Measurements from ENCODE around the gene PCMTD2. TPM values are rescaled to one million over a fixed set of nuclear protein-coding genes. Genes with fewer than 3 reads are reported as not detected.
A peak's percentile ranks its signal among the peaks of the same experiment; 100 is the strongest.

Gene PCMTD2
- 21.2 and 55.1 TPM in 2 replicates for total RNA-seq (2014; rRNA removed; shearing (Covaris generic); ENCODE audit: low replicate concordance)

DNA sequence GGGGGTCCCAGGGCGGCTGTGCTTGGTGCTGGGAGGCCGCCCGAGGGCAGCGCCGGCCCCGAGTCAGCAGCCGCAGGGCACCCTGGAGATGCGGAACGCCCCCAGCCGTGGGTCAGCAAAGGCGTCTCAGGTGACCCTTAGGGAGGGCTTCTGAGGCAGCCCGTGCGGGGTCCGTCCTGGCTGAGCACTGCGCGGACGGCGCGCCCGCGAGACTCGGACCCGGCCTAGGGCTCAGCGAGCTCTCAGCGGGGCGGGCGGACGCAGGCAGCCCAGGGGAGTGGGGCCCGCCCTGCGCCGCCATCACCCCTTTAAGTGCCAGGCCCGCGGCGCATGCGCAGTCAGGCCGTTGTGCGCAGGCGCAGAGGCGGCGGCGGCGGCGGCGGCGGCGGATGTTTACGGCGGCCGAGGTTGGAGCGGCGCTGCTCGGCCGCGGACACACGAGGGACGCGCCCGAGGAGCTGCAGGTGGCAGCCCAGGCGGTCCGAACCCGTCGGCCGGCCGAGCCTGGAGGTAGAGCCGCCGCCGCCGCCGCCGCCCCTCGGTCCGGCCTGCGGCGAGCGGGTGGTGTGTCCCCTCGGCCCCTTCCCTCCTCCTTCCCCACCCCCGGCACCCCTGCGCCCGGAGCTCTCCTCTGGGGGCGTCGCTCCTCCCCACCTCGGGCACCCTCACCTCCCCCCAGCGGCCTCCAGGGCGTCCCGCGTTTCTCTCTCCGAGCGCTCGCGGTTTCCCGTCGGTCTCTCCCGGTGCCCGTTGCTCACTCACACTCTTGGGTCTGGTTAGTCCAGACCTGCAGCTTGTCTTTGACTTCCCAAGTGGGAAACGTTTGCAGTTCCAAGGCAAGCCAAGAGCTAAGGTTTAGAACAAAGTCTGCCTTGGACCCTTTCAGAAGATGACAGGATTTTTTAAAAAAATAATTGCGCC lies at the start of gene PCMTD2:
TSS of gene PCMTD2 (plus strand) at position 388 of the 921 bp plus-strand sequence. CDS start 4,218 bp downstream, outside the sequence.
- in situ Hi-C loops (cut with HindIII; ENCODE audit: low pct_unique_long_range_greater_than_20kb, low sequenced_read_pairs): no loop called here
- DNase-seq (ENCODE audit: low read depth): peak; percentile 87

- in situ Hi-C loops (cut with HindIII; ENCODE audit: low pct_unique_long_range_greater_than_20kb, low sequenced_read_pairs): no loop called here
- no peak for DNase-seq (ENCODE audit: low read depth)
Measured at GRCh38 chr20:64206614-64207013, 48.9 kb upstream of the PCMTD2 start.

DNA sequence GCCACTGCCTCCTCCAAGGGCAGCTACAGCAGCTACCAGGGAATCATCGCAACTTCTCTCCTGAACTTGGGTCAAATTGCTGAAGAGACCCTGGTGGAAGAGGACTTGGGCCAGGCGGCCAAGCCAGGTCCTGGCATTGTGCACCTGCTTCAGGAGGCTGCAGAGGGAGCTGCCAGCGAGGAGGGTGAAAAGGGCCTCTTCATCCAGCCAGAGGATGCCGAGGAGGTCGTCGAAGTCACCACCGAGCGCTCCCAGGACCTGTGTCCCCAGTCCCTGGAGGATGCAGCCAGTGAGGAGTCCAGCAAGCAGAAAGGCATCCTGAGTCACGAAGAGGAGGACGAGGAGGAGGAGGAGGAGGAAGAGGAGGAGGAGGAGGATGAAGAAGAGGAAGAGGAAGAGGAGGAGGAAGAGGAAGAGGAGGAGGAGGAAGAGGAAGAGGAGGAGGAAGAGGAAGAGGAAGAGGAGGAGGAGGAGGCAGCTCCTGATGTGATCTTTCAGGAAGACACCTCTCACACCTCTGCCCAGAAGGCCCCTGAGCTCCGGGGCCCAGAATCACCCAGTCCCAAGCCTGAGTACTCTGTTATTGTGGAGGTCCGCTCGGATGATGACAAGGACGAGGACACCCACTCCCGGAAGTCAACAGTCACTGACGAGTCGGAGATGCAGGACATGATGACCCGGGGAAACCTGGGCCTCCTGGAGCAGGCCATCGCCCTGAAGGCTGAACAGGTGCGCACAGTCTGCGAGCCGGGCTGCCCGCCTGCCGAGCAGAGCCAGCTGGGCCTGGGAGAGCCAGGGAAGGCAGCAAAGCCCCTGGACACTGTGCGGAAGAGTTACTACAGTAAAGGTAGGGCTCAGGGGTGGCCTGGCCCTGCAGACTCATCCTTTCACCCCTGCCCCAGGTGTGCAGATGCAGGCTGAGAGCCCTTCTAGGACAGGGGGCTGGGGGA lies 47.6 kb upstream of the PCMTD2 start:
- in situ Hi-C loops (cut with HindIII; ENCODE audit: low pct_unique_long_range_greater_than_20kb, low sequenced_read_pairs): no loop called here
- no peak for DNase-seq (ENCODE audit: low read depth)

DNA sequence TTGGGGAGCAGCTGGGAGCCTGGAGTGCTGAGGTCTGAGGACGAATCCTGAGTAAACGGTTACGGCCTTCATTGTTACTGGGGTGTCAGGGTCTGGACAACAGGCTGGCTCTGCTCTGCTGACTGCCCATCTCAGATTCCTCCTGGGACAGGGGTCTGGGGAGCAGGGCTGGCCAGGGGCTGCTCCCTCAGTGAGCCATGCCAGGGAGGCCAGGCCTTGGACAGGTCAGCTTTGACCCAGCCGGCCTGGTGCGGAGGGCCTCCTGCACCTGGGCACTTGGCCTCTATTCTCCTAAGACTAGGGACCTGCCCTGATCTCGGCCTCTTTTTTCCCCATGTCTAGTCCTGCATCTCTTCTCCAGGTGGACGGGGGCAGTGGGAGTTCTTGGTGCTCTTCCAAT lies 46.4 kb upstream of the PCMTD2 start:
- DNase-seq (ENCODE audit: low read depth): no peak
- in situ Hi-C loops (cut with HindIII; ENCODE audit: low pct_unique_long_range_greater_than_20kb, low sequenced_read_pairs): no loop called here

DNA sequence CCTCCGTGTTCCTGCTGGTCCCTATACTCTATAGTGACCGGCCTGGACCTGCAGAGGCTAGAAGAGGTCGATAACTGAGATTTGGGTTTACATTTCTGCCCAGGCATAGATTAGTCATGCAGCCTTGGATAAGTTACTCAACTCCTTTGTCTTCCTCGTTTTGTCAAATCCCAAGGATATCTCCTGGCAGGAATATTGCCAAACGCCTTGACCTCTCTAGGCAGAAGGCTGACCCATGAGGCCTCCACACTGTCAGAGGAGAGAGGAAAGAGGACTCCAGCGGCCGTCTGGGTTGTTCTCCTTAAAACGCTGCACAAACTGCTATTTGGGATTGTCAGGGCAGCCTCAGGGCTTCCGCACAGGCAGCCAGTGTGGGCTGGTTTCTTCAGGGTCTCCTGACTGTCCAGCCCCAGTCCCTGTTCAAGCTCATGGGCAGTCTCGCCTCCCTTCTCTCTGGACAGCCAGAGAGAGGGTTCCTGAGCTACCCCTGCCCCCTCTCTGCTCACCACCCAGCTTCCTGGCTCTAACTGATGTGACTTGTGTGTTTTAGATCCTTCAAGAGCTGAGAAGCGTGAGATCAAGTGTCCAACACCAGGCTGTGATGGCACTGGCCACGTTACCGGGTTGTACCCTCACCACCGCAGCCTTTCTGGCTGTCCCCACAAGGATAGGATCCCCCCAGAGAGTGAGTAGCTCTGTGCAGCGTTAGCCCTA lies 44.7 kb upstream of the PCMTD2 start:
- DNase-seq (ENCODE audit: low read depth): no peak
- in situ Hi-C loops (cut with HindIII; ENCODE audit: low pct_unique_long_range_greater_than_20kb, low sequenced_read_pairs): no loop called here

GRCh38 chr20:64211874-64212658 lies 43.5 kb upstream of the PCMTD2 start:
- DNase-seq (ENCODE audit: low read depth): no peak
- in situ Hi-C loops (cut with HindIII; ENCODE audit: low pct_unique_long_range_greater_than_20kb, low sequenced_read_pairs): no loop called here

GRCh38 chr20:64212755-64213154 lies 42.8 kb upstream of the PCMTD2 start:
- no peak for DNase-seq (ENCODE audit: low read depth)
- in situ Hi-C loops (cut with HindIII; ENCODE audit: low pct_unique_long_range_greater_than_20kb, low sequenced_read_pairs): no loop called here

DNA sequence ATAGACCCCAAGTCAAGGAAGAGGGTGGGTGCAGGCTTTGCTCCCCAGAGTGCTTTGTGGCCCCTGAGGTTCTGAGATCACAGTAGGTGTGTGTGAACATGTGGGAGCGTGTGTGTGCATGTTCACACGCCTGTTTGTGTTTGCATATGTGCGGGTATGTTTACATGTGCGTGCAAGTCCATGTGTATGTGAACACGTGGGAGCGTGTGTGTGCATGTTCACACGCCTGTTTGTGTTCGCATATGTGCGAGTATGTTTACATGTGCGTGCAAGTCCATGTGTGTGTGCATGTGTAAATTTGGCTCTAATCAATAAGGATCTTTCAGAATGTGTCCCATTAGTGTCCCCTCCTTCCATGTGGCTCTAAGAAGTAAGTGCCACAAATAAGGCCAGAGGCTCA lies 41.4 kb upstream of the PCMTD2 start:
- no peak for DNase-seq (ENCODE audit: low read depth)
- in situ Hi-C loops (cut with HindIII; ENCODE audit: low pct_unique_long_range_greater_than_20kb, low sequenced_read_pairs): no loop called here

- DNase-seq (ENCODE audit: low read depth): no peak
- in situ Hi-C loops (cut with HindIII; ENCODE audit: low pct_unique_long_range_greater_than_20kb, low sequenced_read_pairs): no loop called here
Measured at GRCh38 chr20:64214952-64215351, 40.6 kb upstream of the PCMTD2 start.

DNA sequence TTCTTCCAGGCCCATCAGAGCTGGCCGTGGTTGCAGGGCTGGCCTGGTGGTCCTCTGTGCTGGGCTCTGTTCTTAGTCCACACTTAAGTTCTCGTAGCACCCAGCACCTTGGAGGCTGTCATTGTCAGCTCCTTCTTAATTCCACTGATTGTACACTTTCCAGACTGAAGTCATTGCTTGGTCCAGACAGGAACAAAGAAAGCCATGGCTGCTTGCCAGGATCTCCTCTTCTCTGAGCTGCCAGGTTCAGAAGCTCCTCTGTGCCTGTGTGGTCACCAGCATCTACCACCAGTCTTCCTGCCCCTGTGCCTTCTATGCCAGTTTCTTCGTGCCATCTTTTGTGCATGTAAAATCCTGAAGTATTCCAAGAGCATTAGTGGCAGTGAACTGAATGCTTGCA lies 39.5 kb upstream of the PCMTD2 start:
- in situ Hi-C loops (cut with HindIII; ENCODE audit: low pct_unique_long_range_greater_than_20kb, low sequenced_read_pairs): no loop called here
- no peak for DNase-seq (ENCODE audit: low read depth)

- DNase-seq (ENCODE audit: low read depth): no peak
- in situ Hi-C loops (cut with HindIII; ENCODE audit: low pct_unique_long_range_greater_than_20kb, low sequenced_read_pairs): no loop called here
Measured at GRCh38 chr20:64216910-64217309, 38.6 kb upstream of the PCMTD2 start.

GRCh38 chr20:64217539-64218221 lies 37.9 kb upstream of the PCMTD2 start:
- in situ Hi-C loops (cut with HindIII; ENCODE audit: low pct_unique_long_range_greater_than_20kb, low sequenced_read_pairs): no loop called here
- DNase-seq (ENCODE audit: low read depth): no peak

GRCh38 chr20:64219202-64219601 lies 36.3 kb upstream of the PCMTD2 start:
- in situ Hi-C loops (cut with HindIII; ENCODE audit: low pct_unique_long_range_greater_than_20kb, low sequenced_read_pairs): no loop called here
- DNase-seq (ENCODE audit: low read depth): no peak

DNA sequence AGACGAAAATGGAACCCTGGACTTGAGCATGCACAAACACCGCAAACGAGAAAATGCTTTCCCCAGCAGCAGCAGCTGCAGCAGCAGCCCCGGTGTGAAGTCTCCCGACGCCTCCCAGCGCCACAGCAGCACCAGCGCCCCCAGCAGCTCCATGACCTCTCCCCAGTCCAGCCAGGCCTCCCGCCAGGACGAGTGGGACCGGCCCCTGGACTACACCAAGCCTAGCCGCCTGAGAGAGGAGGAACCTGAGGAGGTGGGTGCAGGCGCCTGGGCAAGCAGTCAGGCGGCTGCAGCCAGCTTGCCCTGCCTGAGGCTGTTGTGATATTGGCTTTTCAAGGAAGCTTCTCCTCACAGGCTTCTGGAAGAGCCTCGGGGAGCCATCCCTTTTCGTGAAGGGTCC lies 35.8 kb upstream of the PCMTD2 start:
- in situ Hi-C loops (cut with HindIII; ENCODE audit: low pct_unique_long_range_greater_than_20kb, low sequenced_read_pairs): no loop called here
- DNase-seq (ENCODE audit: low read depth): no peak

DNA sequence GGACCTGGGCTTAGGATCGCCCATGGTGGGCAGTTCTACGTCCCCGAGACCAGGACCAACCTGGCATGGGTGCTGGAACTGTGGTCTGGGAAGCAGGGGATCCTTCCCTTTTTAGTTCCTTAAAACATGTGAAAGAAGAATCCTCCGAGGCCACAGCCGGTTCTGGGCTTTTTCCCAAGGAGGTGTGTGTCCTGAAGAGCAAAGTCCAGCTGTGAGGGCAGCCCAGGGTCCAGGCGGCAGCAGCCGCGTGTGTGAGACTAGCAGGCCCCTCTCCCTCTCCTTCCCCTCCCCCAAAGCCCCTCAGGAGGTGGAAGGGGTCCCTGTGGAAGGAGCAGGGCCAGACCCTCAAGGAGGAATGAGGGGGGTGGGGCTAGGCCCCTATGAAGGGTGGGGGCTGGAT lies 35.1 kb upstream of the PCMTD2 start:
- in situ Hi-C loops (cut with HindIII; ENCODE audit: low pct_unique_long_range_greater_than_20kb, low sequenced_read_pairs): no loop called here

GRCh38 chr20:64220891-64221527 lies 34.5 kb upstream of the PCMTD2 start:
- no peak for DNase-seq (ENCODE audit: low read depth)
- in situ Hi-C loops (cut with HindIII; ENCODE audit: low pct_unique_long_range_greater_than_20kb, low sequenced_read_pairs): no loop called here

More for the DNA sequence above, 35.1 kb upstream of the PCMTD2 start:
- no peak for DNase-seq (ENCODE audit: low read depth)

GRCh38 chr20:64222291-64222735 lies 33.2 kb upstream of the PCMTD2 start:
- in situ Hi-C loops (cut with HindIII; ENCODE audit: low pct_unique_long_range_greater_than_20kb, low sequenced_read_pairs): no loop called here
- no peak for DNase-seq (ENCODE audit: low read depth)

Data from Caki2 (cell line).